HepG2 (cell line): ENCODE data around the gene RPUSD4. TPM values are rescaled to one million over a fixed set of nuclear protein-coding genes. Genes with fewer than 3 reads are reported as not detected.
A peak's percentile ranks its signal among the peaks of the same experiment; 100 is the strongest.

Experiments used
- ATF1 ChIP-seq: IDR thresholded peaks from 2 replicates; pipeline ENCODE4 v1.6.1; 2016; ENCODE audit warnings: mild to moderate bottlenecking, control low read depth
- ETV5 ChIP-seq: IDR thresholded peaks from 2 replicates; pipeline ENCODE4 v1.6.1; 2018; ENCODE audit warnings: missing biosample characterization, missing genetic modification reagents, inconsistent platforms, borderline replicate concordance
- ISL2 ChIP-seq: sonication (generic); formaldehyde crosslinking; IDR thresholded peaks from 2 replicates; pipeline ENCODE4 v1.5.0; 2020; ENCODE audit warnings: missing genetic modification reagents
- LCORL ChIP-seq, 2 experiments: fragments of 450-650 bp in 1 of 2; sonication (generic) in 1 of 2; formaldehyde crosslinking in 1 of 2; IDR thresholded peaks; 2 replicates each; pipeline versions ENCODE4 v1.5.0 to v1.6.1; 2017 to 2020; ENCODE audit warnings: antibody characterized with exemption in 1 of 2, missing genetic modification reagents in 1 of 2
- MAFG ChIP-seq: sonication (generic); formaldehyde crosslinking; IDR thresholded peaks from 2 replicates; pipeline ENCODE4 v1.5.1; 2020; ENCODE audit warnings: mild to moderate bottlenecking, missing genetic modification reagents
- MTA3 ChIP-seq: sonication (generic); formaldehyde crosslinking; IDR thresholded peaks from 2 replicates; pipeline ENCODE4 v1.4.0; 2020; ENCODE audit warnings: missing genetic modification reagents
- NFIC ChIP-seq: IDR thresholded peaks from 2 replicates; pipeline ENCODE4 v1.6.1; 2012; ENCODE audit warnings: mild to moderate bottlenecking, low read length, inconsistent platforms
- POGZ ChIP-seq: sonication (generic); formaldehyde crosslinking; IDR thresholded peaks from 2 replicates; pipeline ENCODE4 v1.4.0; 2020; ENCODE audit warnings: mild to moderate bottlenecking, missing genetic modification reagents
- RAD51 ChIP-seq: fragments of 450-650 bp; IDR thresholded peaks from 2 replicates; pipeline ENCODE4 v1.6.1; 2016; ENCODE audit warnings: borderline replicate concordance
- RERE ChIP-seq: IDR thresholded peaks from 2 replicates; pipeline ENCODE4 v1.6.1; 2016; ENCODE audit warnings: low read depth, missing genetic modification reagents, missing compliant biosample characterization
- SRF ChIP-seq: IDR thresholded peaks from 2 replicates; pipeline ENCODE4 v1.6.1; 2011; ENCODE audit warnings: mild to moderate bottlenecking, low read depth, low read length, moderate library complexity
- YY1 ChIP-seq: IDR thresholded peaks from 2 replicates; pipeline ENCODE4 v1.6.1; 2011; ENCODE audit warnings: low read length, low read depth, moderate library complexity, mild to moderate bottlenecking; ENCODE audit not compliant: insufficient read depth, insufficient replicate concordance
- ZBTB39 ChIP-seq: sonication (generic); formaldehyde crosslinking; IDR thresholded peaks from 2 replicates; pipeline ENCODE4 v1.5.0; 2020; ENCODE audit warnings: missing genetic modification reagents
- ZC3H13 ChIP-seq: sonication (generic); formaldehyde crosslinking; IDR thresholded peaks from 2 replicates; pipeline ENCODE4 v1.8.1; 2023; ENCODE audit warnings: mild to moderate bottlenecking, missing genetic modification reagents, moderate library complexity
- ZFP1 ChIP-seq: IDR thresholded peaks from 2 replicates; pipeline ENCODE4 v1.6.1; 2016
- ZNF101 ChIP-seq: sonication (generic); formaldehyde crosslinking; IDR thresholded peaks from 2 replicates; pipeline ENCODE4 v1.4.0; 2020; ENCODE audit warnings: mild to moderate bottlenecking, low read depth, missing genetic modification reagents, borderline replicate concordance
- ZNF337 ChIP-seq: sonication (generic); formaldehyde crosslinking; IDR thresholded peaks from 2 replicates; pipeline ENCODE4 v1.5.1; 2020; ENCODE audit warnings: missing genetic modification reagents, low read depth, mild to moderate bottlenecking, borderline replicate concordance
- ZNF562 ChIP-seq: sonication (generic); formaldehyde crosslinking; IDR thresholded peaks from 2 replicates; pipeline ENCODE4 v1.8.0; 2022; ENCODE audit warnings: missing genetic modification reagents, borderline replicate concordance
- ZNF567 ChIP-seq: sonication (generic); formaldehyde crosslinking; IDR thresholded peaks from 2 replicates; pipeline ENCODE4 v1.8.1; 2023; ENCODE audit warnings: mild to moderate bottlenecking, missing genetic modification reagents, borderline replicate concordance
- ZNF598 ChIP-seq: sonication (generic); formaldehyde crosslinking; IDR thresholded peaks from 2 replicates; pipeline ENCODE4 v1.5.1; 2020; ENCODE audit warnings: mild to moderate bottlenecking, missing genetic modification reagents, borderline replicate concordance
- ZNF713 ChIP-seq: sonication (generic); formaldehyde crosslinking; IDR thresholded peaks from 2 replicates; pipeline ENCODE4 v1.4.0; 2020; ENCODE audit warnings: mild to moderate bottlenecking, missing genetic modification reagents
- ZNF766 ChIP-seq: sonication (generic); formaldehyde crosslinking; IDR thresholded peaks from 2 replicates; pipeline ENCODE4 v1.5.0; 2020; ENCODE audit warnings: missing genetic modification reagents, borderline replicate concordance
- ZNF891 ChIP-seq: sonication (generic); formaldehyde crosslinking; IDR thresholded peaks from 2 replicates; pipeline ENCODE4 v1.5.0; 2020; ENCODE audit warnings: mild to moderate bottlenecking, missing genetic modification reagents
- ZSCAN22 ChIP-seq: sonication (generic); formaldehyde crosslinking; IDR thresholded peaks from 2 replicates; pipeline ENCODE4 v1.4.0; 2020; ENCODE audit warnings: mild to moderate bottlenecking, missing genetic modification reagents
- polyA plus RNA-seq, 8 experiments: library from polyadenylated mRNA; depleted of rRNA in 3 of 8; stranded (reverse) in 7 of 8; unstranded in 1 of 8; fragments of >200 nt; fragmentation: Illumina TruSeq in 4 of 8; extraction: Trizol in 4 of 8; gene quantifications; 2 replicates each; pipeline versions ENCODE4 v1.2.1 to v1.2.3, GENCODE V29; 2011 to 2016; ENCODE audit warnings: low read depth in 4 of 8, missing spikeins in 1 of 8, mixed read lengths in 1 of 8; ENCODE audit not compliant: insufficient read depth in 1 of 8
- total RNA-seq, 5 experiments: library from RNA; depleted of rRNA; stranded (reverse); fragments of >200 nt; fragmentation: Illumina TruSeq; extraction: Trizol; gene quantifications; 2 replicates each; pipeline ENCODE4 v1.2.3, GENCODE V29; 2016; ENCODE audit warnings: low read depth in 1 of 5

RPUSD4 gene
- total and polyA plus RNA-seq, 2 of the 13 experiments (the other 11 are each of a cell fraction or from before 2014, with no cell fraction given) = 45.0 to 52.9 TPM

- TF ChIP-seq RERE (CRISPR knock-in tag) (no peak), NFIC (no peak), ISL2 (CRISPR knock-in tag) (0 out of 2 replicates have a peak, but pooled peaks have one; percentile 10), RAD51 (no peak), ZNF567 (CRISPR knock-in tag) (0 out of 2 replicates have a peak, but pooled peaks have one; percentile 33), YY1 (no peak), ZNF891 (CRISPR knock-in tag) (peak; percentile 33; the same call in 1 of the 2 replicates), SRF (no peak), ZNF562 (CRISPR knock-in tag) (no peak), MAFG (CRISPR knock-in tag) (no peak), ZBTB39 (0 out of 2 replicates have a peak, but pooled peaks have one; percentile 21), ATF1 (CRISPR knock-in tag) (no peak), POGZ (CRISPR knock-in tag) (no peak), MTA3 (no peak), ZNF101 (CRISPR knock-in tag) (no peak), ETV5 (CRISPR knock-in tag) (no peak), ZNF337 (no peak), ZNF713 (CRISPR knock-in tag) (no peak), ZSCAN22 (no peak), ZNF766 (CRISPR knock-in tag) (no peak), ZNF598 (CRISPR knock-in tag) (no peak), ZFP1 (no peak), ZC3H13 (no peak), LCORL (IDR thresholded peaks at IDR 0.05) (no peak), LCORL (CRISPR knock-in tag; IDR thresholded peaks at IDR 0.05) (0 out of 2 replicates have a peak, but pooled peaks have one; percentile 25)
Observed at GRCh38 chr11:126160345-126161022, 51.0 kb downstream of the RPUSD4 start (continued).
